Measurements from ENCODE around the gene CNPPD1.

DNA sequence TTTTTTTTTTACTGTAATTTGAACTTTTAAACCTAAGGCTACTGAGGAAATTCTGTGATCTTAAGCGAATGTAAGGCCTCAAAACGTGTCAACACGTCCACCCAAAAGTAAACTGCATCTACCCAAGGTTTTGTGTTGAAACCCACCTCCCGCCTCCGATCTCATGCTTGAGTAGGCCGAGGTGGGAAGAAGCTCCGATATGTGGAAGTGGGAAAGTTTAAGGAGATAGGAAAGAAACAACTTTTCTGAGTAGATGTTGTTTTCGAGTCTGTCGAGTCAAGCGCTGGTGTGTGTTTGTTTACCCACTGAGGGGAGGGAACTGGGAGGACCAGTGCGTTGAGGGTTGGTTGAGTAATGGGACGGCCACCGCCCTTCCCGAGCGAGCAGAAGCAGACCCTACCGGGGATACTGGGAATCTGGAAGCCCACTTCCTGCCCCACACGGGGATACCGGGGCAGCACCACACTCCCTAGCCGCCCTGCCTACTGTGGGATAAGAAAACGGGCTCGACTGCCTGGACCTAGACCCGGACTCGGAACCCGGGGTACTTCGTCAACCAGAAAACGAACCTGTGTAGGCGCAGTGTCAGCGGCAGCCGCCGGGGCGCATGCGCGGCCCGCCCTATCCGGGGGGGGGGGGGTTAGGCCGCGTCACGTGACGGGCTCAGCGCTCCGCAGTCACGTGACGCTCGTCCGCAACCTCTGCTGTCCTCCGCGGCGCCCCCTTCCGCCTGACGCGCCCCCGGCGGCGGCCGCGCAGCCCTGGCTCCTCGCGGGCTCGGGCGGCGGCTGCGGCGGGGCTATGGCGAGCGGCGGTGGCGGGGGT, 1.0 kb upstream of the CNPPD1 start, which contains the start of gene RETREG2:
- TF ChIP-seq, protein P1, sequence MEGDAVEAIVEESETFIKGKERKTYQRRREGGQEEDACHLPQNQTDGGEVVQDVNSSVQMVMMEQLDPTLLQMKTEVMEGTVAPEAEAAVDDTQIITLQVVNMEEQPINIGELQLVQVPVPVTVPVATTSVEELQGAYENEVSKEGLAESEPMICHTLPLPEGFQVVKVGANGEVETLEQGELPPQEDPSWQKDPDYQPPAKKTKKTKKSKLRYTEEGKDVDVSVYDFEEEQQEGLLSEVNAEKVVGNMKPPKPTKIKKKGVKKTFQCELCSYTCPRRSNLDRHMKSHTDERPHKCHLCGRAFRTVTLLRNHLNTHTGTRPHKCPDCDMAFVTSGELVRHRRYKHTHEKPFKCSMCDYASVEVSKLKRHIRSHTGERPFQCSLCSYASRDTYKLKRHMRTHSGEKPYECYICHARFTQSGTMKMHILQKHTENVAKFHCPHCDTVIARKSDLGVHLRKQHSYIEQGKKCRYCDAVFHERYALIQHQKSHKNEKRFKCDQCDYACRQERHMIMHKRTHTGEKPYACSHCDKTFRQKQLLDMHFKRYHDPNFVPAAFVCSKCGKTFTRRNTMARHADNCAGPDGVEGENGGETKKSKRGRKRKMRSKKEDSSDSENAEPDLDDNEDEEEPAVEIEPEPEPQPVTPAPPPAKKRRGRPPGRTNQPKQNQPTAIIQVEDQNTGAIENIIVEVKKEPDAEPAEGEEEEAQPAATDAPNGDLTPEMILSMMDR (IDR thresholded peaks at IDR 0.05) = peak in 2 of 7 experiments; percentile 24 to 60
- TF ChIP-seq POLR2AphosphoS5 (IDR thresholded peaks at IDR 0.05) = peak; percentile 59 to 97 (median 94)
- peak in 2 of 4 donors; percentile 66 to 82 for TF ChIP-seq POLR2A (IDR thresholded peaks at IDR 0.05)
